Right ventricle myocardium inferior (tissue), 1 donor: ENCODE results near the gene PIK3C3. TPM values are rescaled to one million over a fixed set of nuclear protein-coding genes. Genes with fewer than 3 reads are reported as not detected.
"Not testable (repeated sequence)": the region's sequence is repeated elsewhere in the genome, so short reads cannot be mapped to it uniquely, and the experiment has no call there.

Experiments used
- ATAC-seq: fragments of 200-7000 bp; cut with Tn5 transposase; one replicate; pipeline ENCODE4 v1.9.1; 2020; ENCODE audit warnings: mild to moderate bottlenecking, moderate library complexity
- DNase-seq: peaks from one replicate; pipeline ENCODE4 v3.0.0; 2021; ENCODE audit errors: missing footprints
- intact Hi-C: fragments of 100-400 bp; cut with DNase I; formaldehyde crosslinking; loops from one replicate; pipeline ENCODE4 v1.11.0; 2022
- total RNA-seq: library from RNA; stranded (reverse); fragmentation: NEBNext Ultra II Directional; extraction: Animal tissue kit (Norgen Biotek cat#: 25700); gene quantifications from one replicate; pipeline ENCODE4 v1.2.1, GENCODE V29; 2021
- donor health status: DM: no; HTN: yes; CAD: no; lungs with severe emphysema.

Gene PIK3C3
- total RNA-seq, 1 donor from 2014 or later = 30.6 TPM

DNA sequence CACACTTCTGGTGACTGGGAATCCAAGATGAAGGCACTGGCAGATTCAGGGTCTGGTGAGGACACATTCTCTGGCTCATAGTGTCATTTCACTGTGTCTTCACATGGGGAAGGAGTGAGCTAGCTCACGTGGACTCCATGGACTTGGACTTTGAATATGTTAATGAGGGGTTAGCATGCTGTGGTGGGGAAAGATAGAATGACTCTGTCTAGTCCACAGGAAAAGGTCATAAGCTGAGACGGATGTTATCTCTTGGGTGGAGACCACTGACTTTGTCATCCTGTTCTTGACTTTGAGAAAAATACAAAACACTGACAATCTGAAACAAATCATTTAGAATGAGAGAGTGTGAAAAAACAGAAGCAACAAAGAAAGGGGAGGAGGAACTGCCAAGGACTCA, 145.9 kb downstream of the PIK3C3 start:
- DNase-seq (no peak), ATAC-seq (no peak)
- intact Hi-C loops = no loop called here

DNA sequence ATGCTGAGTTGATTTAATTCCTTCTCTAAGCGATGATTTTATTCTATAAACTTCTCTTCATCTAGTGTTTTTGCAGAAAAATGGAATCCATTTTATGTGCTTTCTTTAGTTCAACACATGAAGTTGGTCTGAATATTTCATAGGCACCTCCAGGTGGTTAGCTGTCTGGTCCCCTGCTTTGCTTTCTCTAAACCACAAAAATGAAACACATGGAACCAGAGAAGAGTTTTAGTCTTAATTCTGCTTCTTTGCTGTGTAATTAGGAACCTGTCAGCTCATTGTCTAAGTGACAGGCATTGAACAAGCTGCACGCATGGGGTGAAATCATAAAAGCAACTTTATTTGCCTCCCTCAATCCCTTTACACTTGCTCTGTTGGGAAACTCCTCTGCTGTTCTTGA, 150.4 kb downstream of the PIK3C3 start:
- intact Hi-C loops = no loop called here
- DNase-seq (no peak), ATAC-seq (no peak)

GRCh38 chr18:42106784-42107183, 151.8 kb downstream of the PIK3C3 start:
- DNase-seq (no peak), ATAC-seq (no peak)
- intact Hi-C loops = no loop called here

DNA sequence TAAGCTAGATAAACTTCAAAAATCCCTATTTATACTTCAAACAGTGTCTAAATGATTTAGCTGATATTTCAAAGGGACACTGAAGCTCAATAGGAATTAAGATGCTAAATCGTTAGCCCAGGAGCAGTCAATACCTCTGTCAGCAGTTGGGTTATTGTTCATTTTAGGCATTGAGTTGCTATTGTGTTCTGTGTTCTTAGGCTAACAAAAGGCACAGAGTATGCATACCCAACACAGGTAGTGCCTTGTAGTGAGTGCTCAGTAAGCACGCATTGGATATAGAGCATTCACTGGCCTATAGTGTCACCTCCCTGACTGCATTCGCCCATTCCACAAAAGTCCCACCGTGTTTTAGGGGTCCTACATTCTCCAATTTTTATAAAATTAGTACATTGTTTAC, 152.3 kb downstream of the PIK3C3 start:
- no peak for ATAC-seq
- DNase-seq = no peak
- intact Hi-C loops = no loop called here

GRCh38 chr18:42107691-42108450, 152.8 kb downstream of the PIK3C3 start:
- intact Hi-C loops = no loop called here
- ATAC-seq (no peak), DNase-seq (no peak)

DNA sequence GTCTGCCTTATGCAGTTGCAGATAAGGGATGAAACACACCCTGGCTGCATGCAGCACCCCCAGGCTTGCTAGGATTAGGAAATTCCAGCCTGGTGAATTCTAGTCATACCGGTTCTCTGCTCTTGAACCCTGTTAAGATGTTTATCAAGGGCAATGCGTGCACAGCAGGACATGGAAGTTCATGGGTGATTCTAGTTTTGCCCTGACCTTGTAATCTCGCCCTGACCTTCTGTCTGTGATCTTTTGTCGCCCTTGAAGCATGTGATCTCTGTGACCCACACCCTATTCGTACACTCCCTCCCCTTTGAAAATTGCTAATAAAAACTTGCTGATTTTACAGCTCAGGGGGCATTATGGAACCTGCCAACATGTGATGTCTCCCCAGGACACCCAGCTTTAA, 157.1 kb downstream of the PIK3C3 start:
- not testable (repeated sequence) for ATAC-seq, DNase-seq
- intact Hi-C loops = loop anchor here (5.0 kb wide), 1 partner anchor 1160 kb away; no protein-coding TSS in a partner anchor

- DNase-seq = no peak
- ATAC-seq = no peak
- intact Hi-C loops = loop anchor here (5.0 kb wide), 1 partner anchor 1159 kb away; no protein-coding TSS in a partner anchor
These were observed 157.8 kb downstream of the PIK3C3 start for GRCh38 chr18:42112657-42113420.

GRCh38 chr18:42113529-42114191, 158.6 kb downstream of the PIK3C3 start:
- intact Hi-C loops = loop anchor here (1.0 to 5.0 kb wide), 2 partner anchors 185 to 1159 kb away; no protein-coding TSS in a partner anchor
- DNase-seq = no peak
- no peak for ATAC-seq

- ATAC-seq (peak; percentile 65), DNase-seq (peak; percentile 53)
- intact Hi-C loops = loop anchor here (1.0 to 5.0 kb wide), 2 partner anchors 184 to 1158 kb away; no protein-coding TSS in a partner anchor
These were observed 159.4 kb downstream of the PIK3C3 start for GRCh38 chr18:42114310-42114943.

DNA sequence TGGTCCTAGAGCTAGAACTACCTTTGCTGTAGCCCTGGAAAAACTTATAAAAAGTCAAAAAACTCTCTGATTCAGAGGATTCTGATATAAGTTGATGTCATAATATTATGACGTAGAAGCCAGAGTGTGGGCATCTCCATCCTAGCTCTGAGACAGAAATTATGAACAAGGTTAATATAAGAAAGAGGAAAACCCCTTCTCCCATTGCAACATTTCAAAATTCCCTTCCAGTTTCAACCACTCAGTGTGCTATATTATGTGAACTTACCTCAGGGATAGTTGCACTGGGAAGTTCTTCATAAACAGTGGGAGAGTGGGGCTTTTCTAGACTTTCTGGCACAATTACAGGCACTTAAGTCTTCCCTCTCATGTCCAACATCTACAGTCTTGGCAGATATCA, 171.6 kb downstream of the PIK3C3 start:
- intact Hi-C loops = no loop called here
- DNase-seq (no peak), ATAC-seq (no peak)

GRCh38 chr18:42131066-42131929, 176.3 kb downstream of the PIK3C3 start:
- DNase-seq (no peak), ATAC-seq (no peak)
- intact Hi-C loops = no loop called here

GRCh38 chr18:42131930-42132244, 176.9 kb downstream of the PIK3C3 start:
- ATAC-seq (no peak), DNase-seq (no peak)
- intact Hi-C loops = no loop called here
